ENCODE results near the gene SLC23A1.

SLC23A1 gene

GRCh38 chr5:139404484-139404840 lies 21.4 kb upstream of the SLC23A1 start:
- TF ChIP-seq MAX (IDR thresholded peaks at IDR 0.05), result no peak

- TF ChIP-seq RAD21 (IDR thresholded peaks at IDR 0.05; ENCODE audit: low read depth) (no peak), MAX (IDR thresholded peaks at IDR 0.05) (peak; percentile 83), EP300 (IDR thresholded peaks at IDR 0.05; ENCODE audit: borderline replicate concordance) (peak; percentile 18; the same call in 1 of the 2 replicates), NFIC (IDR thresholded peaks at IDR 0.05) (no peak), CREB1 (IDR thresholded peaks at IDR 0.05; ENCODE audit: low read depth) (peak; percentile 75), USF1 (IDR thresholded peaks at IDR 0.05) (0 out of 2 replicates have a peak, but pooled peaks have one; percentile 12), EGR1 (IDR thresholded peaks at IDR 0.05) (peak; percentile 98), FOXM1 (IDR thresholded peaks at IDR 0.05; ENCODE audit: borderline replicate concordance, low read depth) (no peak), YY1 (IDR thresholded peaks at IDR 0.05; ENCODE audit: low read depth) (peak; percentile 92), CEBPB (IDR thresholded peaks at IDR 0.05) (no peak), ZBTB7A (IDR thresholded peaks at IDR 0.05; ENCODE audit: low read depth) (no peak), TEAD4 (IDR thresholded peaks at IDR 0.05) (peak; percentile 70), REST (IDR thresholded peaks at IDR 0.05; ENCODE audit: low read depth) (no peak), TAF1 (IDR thresholded peaks at IDR 0.05; ENCODE audit: low read depth) (no peak; the same call in 1 of the 2 replicates), TCF12 (IDR thresholded peaks at IDR 0.05; ENCODE audit: low read depth) (no peak; the same call in 1 of the 2 replicates)
These were observed 20.8 kb upstream of the SLC23A1 start, which contains the start of gene SPATA24 for GRCh38 chr5:139403787-139404483. SPATA24 (minus strand) TSS chr5:139404089; CDS start chr5:139404060, 29 bp downstream.

- TF ChIP-seq TCF12 (IDR thresholded peaks at IDR 0.05; ENCODE audit: low read depth) (no peak), MAX (IDR thresholded peaks at IDR 0.05) (no peak), EP300 (IDR thresholded peaks at IDR 0.05; ENCODE audit: borderline replicate concordance) (no peak), ZBTB7A (IDR thresholded peaks at IDR 0.05; ENCODE audit: low read depth) (no peak), EGR1 (IDR thresholded peaks at IDR 0.05) (no peak), USF1 (IDR thresholded peaks at IDR 0.05) (no peak), YY1 (IDR thresholded peaks at IDR 0.05; ENCODE audit: low read depth) (no peak), REST (IDR thresholded peaks at IDR 0.05; ENCODE audit: low read depth) (no peak), CEBPB (IDR thresholded peaks at IDR 0.05) (no peak), TAF1 (IDR thresholded peaks at IDR 0.05; ENCODE audit: low read depth) (no peak)
These were observed 20.3 kb upstream of the SLC23A1 start for GRCh38 chr5:139403418-139403786.

- TF ChIP-seq MAX (IDR thresholded peaks at IDR 0.05) (no peak), RAD21 (IDR thresholded peaks at IDR 0.05; ENCODE audit: low read depth) (peak; percentile 74)
These were observed 19.6 kb upstream of the SLC23A1 start for GRCh38 chr5:139402561-139403158.

GRCh38 chr5:139401546-139401945 lies 18.4 kb upstream of the SLC23A1 start:
- no peak for TF ChIP-seq NFIC (IDR thresholded peaks at IDR 0.05)
- TF ChIP-seq RAD21 (IDR thresholded peaks at IDR 0.05; ENCODE audit: low read depth), result no peak
- TF ChIP-seq CREB1 (IDR thresholded peaks at IDR 0.05; ENCODE audit: low read depth), result no peak

GRCh38 chr5:139399501-139400121 lies 16.5 kb upstream of the SLC23A1 start:
- TF ChIP-seq MAX (IDR thresholded peaks at IDR 0.05) (no peak), FOXM1 (IDR thresholded peaks at IDR 0.05; ENCODE audit: borderline replicate concordance, low read depth) (no peak), CREB1 (IDR thresholded peaks at IDR 0.05; ENCODE audit: low read depth) (no peak), RAD21 (IDR thresholded peaks at IDR 0.05; ENCODE audit: low read depth) (no peak), USF1 (IDR thresholded peaks at IDR 0.05) (no peak), TCF12 (IDR thresholded peaks at IDR 0.05; ENCODE audit: low read depth) (no peak), REST (IDR thresholded peaks at IDR 0.05; ENCODE audit: low read depth) (no peak), ZBTB7A (IDR thresholded peaks at IDR 0.05; ENCODE audit: low read depth) (no peak)

All from Ishikawa (cell line).